ENCODE measurements around the gene PDGFA.

The PDGFA gene

DNA sequence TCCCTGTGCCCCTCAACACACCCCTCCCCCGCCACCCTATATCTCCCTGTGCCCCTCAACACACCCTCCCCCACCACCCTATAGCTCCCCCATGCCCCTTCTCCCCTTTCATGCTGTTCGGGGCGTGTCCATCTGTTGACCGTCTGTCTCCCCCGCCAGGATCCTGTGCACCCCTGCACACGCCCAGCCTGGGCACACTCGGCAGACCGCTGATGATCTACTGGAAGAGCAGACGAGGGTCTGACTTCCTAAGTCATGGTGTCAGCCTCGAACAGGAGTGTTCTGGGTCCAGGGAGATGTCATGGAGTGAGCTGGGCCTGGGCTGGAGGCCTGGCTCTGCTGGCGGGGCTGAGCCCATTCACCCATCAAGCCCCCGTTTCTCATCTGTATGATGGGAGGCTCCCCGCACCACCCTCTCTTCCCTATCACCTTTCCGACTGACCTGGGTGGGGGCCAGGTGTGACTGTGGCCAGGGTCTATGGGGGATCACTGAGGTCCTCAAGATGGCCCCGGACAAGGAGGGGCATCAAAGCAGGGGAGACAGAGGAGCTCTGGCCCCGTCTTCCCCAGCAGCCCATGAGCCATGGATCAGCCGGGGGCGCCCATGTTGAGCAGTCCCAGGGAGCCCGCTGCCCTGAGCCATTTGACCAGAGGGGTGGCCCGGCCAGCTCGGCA is 48.3 kb downstream of the PDGFA start:
- no peak for DNase-seq

DNA sequence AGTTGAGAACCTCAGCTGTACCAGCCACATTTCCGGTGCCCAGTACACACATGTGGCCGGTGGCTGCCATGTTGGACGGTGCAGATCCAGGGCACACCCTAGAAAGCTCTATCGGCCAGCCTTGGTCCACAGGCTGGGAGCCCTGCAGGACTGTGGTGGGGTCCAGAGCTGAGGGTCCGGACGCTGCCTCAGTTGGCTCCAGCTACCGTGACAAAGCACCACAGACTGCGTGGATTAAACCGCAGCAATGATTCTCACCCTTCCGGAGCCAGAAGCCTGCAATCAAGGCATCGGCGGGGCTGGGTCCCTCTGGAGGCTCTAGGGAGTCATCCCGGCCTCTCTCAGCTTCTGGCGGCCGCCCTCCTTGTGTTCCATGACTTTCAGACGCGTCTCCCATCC is 50.1 kb downstream of the PDGFA start:
- no peak for DNase-seq

DNA sequence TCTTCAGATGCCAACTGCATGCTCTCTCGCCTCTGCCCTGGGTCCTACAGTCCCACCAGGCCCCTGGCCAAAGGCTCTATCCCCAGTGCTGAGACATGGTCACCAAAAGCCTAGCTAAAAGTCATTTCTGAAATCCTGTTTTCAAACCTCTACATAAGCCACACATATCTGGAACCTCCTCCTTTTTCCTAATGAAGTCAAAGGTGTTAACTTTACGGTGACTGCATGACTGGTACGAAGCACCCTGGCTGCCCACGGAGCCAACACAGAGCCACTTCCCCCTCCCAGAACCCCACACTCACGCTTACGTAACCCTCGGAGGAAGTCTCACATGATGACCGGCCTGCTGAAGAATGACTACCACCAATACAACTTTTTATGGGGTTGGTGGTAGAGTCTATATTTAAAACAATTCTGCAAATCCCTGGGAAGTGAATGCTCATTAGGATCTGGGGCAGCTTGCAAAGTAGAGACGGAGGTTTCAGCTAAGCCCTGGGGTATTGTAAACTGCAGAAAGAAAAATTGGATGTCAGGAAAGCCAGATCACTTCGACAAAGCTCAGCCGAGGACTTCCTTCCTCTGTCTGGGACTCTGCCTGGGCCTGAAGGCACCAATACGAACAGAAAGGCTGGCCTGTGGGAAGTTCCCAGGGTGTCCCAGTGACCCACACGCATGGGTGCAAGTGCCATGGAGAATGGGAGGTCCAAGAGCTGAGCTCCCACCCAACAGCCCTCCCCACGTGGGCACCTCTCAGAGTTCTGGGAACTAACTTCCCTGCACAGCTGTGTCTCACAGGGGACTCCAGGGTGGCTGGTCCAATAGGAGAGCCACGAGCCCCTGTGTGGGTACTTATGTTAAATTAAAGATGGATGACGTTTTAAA is 50.7 kb downstream of the PDGFA start:
- no peak for DNase-seq

DNA sequence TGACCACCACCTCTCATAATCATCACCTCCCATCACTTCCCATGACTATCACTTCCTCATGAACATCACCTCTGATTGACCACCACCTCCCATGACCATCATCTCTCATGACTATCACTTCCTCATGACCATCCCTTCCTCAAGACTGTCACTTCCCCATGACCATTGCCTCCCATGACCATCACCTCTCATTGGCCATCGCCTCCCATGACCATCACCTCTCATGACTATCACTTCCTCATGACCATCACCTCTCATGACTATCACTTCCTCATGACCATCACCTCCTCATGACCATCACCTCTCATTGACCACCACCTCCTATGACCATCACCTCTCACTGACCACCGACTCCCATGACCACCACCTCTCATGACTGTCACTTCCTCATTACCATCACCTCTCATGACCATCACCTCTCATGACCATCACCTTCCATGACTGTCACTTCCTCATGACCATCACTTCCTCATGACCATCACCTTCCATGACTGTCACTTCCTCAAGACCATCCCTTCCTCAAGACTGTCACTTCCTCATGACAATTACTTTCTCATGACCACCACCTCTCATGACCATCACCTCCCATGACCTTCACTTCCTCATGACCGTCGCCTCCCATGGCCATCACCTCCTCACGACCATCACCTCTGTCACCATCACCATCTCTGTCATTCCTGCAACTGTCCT is 51.6 kb downstream of the PDGFA start:
- DNase-seq: no peak

DNA sequence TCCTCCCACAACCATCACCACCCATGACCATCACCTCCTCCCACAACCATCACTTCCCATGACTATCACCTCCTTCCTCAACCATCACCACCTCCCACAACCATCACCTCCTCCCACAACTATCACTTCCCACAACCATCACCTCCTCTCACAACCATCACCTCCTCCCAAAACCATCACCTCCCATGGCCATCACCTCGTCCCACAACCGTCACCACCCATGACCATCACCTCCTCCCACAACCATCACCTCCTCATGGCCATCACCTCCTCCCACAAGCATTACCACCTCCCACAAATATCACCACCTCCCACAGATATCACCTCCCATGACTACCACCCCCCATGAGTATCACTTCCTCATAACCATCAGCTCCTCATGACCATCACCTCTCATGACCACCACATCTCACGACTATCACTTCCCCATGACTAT is 52.2 kb downstream of the PDGFA start:
- no peak for DNase-seq

DNA sequence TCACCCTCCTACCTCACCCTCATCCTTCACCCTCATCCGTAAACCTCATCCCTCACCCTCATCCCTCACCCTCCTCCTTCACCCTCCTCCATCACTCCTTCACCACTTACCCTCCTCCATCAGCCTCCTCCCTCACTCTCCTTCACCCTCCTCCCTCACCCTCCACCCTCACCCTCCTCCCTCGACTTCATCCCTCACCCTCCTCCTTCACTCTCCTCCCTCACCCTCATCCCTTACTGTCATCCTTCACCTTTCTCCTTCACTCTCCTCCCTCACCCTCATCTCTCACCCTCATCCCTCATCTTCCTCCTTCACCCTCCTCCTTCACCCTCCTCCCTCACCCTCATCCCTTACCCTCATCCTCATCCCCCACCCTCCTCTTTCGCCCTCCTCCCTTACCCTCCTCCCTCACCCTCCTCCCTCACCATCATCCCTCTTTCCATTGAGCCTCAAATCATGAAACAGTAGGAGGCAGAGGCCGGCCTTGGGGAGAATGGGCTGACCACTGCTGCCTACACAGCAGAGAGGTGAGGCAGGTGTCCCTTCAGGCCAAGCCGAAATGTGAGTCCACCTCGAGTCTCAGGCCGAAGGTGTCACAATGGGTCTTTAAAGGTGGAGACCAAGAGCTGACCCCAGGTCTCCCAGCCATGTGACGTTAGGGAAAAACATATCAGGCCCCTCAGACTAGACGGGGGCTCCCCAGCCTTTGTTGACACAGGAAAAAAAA is 53.0 kb downstream of the PDGFA start:
- DNase-seq: no peak

DNA sequence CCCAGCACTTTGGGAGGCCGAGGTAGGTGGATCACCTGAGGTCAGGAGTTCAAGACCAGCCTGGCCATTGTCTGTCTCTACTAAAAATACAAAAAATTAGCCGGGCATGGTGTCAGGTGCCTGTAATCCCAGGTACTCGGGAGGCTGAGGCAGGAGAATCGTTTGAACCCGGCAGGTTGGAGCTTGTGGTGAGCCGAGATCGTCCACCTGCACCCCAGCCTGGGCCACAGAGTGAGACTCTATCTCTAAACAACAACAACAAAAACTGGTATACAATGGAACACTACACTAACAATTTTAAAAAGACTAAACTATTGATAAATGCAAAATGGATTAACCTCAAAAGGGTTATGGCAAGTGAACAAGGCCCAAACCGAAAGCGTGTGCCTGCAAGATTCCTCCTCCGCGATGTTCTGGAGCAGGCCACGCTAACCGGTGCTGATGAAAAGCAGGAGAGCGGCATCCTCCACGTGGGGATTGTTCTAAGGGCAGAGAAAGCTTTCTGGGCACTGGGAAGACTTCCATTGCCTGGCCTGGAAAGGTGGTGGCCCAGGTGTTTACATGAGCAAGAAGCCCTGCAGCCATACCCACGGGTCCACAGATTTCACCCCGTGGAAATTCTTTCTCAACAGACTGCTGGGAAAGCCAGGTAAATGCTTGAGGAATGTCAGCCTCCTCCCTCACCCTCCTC is 53.8 kb downstream of the PDGFA start:
- DNase-seq: no peak

DNA sequence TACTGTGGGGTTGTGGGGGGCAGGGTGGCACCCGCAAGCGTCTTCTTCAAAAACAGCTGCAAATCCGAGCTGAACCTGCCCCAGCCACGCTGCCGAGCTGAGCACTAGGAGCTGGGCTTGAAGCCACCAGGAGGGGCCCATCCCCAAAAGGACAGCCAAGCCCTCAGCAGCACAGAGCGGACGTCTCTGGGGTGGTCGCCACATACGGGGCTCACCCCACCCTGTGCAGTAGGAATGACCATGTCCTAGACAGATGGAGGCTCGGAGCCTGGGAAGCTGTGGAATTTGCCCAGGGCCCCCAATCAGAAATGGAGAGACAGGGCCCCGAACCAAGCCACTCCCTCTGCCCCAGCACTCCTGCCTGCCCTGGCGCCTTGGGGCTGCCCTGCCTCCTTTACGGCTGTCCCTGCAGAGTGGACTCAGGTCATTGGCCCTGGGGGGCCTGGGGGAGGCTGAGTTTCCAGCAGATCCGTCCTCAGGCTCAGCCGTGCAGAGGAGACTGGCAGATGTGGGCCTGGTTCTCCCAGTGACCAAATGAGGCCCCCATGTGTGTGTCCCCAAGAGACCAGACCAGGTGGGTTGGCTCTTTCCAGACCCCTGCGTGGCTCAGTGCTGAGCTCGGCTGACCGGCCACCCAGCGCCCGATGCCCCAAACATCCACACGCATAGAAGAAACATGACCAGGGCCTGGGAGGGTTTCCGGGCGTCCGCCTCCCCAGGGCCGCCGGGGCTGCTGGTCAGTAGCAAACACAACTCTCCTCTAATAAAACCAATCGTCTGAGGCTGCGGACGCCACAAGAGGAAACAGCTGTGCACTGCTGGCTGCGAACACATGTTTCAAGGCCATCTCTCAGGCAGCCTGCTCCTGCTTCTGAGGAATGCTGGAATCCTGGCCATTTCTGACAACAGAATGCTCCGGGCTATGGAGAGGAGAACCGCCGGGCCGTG is 54.9 kb downstream of the PDGFA start:
- no peak for DNase-seq

DNA sequence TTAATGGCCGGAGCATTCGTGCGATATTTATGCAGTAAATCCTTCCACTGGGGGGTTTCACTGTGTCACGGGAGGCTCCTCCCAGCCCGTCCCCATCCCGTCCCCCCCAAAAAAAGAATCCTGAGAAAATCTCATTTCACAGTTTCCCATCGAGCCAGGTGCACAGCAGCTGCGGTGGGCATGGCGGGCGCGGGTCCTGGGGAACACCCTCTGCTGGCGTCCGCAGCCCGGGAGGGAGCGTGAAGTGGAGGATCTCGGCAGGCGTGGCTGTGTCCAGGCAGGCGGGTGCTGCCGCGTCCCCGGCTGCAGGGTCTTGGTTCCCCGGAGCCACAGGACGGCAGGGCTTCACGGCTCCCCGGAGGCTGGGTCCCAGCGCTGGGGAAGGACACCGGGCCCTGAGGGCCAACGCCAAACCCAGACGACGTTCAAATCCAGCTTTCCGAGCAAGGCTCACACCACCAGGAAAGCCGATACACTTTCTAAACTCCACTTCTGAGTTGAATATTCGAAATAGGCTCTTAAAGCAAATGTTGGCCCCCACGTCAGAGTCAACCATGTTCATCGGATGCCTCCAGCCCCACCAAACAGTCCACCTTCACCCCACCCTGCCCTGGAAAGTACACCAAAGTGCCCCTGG is 55.7 kb downstream of the PDGFA start:
- no peak for DNase-seq

DNA sequence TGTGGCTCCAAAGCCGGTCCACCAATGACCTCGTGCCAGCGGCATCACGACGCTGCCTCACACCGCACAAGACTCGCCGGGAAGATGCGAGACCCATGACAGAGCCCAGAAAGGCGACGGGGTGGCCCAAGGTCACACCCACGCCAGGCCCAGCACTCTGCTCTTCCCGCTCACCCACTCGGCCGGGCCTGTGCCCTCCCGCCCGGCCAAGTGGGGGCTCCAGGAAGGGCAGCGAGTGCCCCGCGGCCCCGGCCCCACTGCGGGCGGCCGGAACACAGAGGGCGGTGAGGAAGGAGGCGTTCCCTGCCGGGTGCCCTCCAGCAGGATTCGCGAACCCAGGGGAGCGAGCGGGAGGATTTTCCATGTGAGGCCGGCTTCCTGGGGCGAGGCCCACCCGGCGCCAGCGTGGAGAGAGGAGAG is 56.3 kb downstream of the PDGFA start:
- DNase-seq: no peak

DNA sequence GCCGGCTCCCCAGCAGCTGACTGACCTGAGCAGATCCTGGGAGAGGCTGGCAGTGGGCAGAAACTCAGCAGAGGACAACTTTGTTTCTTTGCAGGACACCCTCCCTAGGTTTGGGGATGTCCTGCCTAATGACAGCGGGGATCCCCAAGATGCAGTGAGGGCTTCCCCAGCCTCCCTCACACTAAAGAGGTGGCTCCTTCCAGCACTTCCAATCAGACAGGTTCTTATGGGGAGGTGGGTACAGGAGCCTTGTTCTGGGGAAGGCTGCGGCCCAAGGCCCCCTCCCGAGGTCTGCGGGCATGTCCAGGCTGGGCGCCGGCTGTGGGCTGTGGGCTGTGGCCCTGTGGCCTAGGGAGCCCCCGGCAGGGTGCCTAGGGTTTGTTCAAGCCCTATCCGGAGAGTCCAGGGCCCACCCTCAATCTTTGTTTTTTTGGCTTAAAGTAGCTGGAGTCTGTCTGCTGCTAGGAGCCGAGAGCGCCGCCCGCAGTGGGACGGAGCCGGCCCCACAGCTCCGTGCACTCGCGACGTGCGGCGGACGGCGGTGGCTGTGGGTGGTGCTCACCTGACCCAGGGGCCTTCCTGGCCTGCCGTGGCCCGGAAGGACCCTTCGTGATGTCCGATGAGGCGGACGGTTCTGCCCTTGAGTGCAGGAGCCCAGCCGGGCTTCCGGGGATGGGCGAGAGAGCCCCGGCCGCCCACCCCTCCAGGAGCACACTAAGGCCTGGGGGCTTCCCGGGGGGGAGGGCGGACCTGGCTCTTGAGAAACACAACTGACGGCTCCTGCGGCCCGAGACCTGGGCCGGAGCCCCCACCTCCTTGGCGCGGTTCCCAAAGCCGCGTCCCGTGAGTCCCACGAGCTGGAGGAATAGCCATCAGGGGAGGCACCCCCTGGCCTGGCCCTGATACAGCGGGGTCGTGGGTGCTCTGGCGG is 57.2 kb downstream of the PDGFA start:
- no peak for DNase-seq

DNA sequence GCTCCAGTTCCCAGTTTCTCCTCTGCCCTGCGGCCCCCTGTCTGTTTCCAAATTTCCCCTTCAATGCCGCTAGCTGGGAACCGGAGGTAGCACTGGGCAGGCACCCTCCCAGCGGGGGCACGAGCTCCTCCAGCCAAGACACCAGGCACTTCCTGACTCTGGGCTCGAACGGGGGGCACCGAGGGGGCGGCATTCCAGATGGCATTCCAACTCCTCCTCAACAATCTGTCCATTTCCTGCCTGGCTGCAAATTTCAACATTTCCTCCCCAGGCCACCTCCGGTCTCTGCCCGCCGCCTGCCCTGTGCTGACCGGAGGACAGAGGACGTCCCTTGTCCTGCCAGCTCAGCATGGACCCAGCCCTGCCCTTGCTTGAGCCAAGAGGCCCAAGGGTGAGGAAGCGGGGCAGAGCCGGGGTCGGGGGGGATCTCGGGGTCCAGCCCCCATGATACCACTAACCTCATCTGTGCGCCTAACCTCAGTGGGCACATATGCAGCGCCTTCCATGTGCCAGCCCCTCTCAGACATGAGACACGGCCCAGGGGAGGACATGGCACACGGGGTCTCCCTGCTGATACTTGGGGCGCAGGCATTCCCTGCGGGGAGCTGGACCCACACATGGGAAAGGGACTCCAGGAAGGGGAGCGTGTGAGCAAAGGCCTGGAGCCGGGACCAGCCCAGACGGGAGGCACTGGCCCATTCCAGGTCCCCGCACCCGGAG is 58.0 kb downstream of the PDGFA start:
- no peak for DNase-seq

DNA sequence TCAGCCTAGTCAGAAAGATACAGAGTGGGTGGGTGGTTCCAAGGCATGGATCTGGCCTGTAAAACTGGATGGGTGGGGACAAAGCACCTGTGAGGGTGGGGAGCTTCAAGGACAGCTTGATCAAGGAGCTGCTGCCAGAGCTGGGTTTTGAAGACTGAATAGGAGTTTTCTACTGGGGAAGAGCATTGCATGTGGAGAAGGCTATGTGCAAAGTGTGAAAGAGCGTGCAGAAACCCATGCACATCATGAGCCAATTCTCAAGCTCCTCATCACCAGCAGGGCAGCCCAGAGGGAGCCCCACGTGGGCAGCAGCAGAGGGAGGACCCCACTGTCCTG is 58.6 kb downstream of the PDGFA start:
- DNase-seq: no peak

DNA sequence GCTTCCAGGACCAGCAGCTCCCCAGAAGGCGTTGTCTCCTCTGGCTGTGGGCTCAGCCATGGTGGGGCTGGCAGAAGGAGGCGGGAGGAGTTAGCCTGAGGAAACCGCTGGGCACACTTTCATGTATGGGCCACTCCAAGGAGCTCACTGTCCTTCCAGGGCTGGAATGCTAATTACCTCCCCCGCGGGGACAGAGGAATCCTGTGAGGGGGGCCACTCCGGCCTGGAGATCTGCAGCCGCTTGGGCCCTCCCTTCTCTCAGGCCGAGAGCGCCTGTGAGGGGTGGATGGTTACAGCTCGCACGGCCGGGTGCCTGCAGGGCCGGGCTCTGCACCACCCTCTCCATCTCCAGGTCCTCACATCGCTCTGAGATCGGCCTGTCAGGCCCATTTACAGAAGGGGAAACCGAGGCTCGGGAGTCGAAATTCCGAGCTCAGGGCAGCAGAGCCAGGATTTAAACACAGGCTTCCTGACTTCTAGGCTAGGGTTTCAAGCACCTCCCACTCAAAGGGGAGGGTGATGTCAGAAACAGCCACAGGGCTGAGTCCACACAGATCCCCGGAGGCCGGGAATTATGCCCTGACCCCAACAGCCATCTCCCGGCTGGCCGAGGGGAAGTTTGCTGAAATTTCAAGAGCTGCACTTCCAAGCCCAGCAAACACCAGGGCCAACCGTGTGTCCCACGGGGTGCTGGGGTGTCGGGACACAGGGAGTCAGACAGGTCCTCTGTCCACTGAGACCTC is 59.1 kb downstream of the PDGFA start:
- DNase-seq: no peak

DNA sequence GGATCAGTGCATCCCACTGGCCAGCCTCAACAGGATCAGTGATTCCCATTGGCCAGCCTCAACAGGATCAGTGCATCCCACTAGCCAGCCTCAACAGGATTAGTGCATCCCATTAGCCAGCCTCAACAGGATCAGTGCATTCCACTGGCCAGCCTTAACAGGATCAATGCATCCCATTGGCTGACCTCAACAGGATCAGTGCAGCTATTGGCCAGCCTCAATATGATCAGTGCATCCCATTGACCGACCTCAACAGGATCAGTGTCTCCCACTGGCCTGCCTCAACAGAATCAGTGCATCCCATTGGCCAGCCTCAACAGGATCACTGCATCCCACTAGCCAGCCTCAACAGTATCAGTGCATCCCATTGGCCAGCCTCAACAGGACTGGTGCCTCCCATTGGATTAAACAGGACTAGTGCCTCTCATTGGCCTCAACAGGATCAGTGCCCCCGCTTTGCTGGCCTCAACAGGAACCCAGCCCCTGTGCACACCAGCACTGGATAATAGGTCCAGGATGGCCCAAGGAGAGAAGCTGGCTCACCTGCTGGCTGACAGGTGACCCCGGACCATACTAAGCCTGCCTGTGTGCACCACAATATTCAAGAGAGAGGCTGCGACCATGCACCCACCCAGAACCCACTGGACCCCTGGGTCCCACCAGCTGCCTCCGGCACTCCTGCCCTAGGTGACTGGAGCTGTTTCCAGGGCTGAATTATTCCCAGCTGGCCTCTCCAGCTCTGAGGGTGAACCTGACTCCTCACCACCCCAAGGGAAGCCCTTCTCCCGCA is 59.9 kb downstream of the PDGFA start:
- no peak for DNase-seq

DNA sequence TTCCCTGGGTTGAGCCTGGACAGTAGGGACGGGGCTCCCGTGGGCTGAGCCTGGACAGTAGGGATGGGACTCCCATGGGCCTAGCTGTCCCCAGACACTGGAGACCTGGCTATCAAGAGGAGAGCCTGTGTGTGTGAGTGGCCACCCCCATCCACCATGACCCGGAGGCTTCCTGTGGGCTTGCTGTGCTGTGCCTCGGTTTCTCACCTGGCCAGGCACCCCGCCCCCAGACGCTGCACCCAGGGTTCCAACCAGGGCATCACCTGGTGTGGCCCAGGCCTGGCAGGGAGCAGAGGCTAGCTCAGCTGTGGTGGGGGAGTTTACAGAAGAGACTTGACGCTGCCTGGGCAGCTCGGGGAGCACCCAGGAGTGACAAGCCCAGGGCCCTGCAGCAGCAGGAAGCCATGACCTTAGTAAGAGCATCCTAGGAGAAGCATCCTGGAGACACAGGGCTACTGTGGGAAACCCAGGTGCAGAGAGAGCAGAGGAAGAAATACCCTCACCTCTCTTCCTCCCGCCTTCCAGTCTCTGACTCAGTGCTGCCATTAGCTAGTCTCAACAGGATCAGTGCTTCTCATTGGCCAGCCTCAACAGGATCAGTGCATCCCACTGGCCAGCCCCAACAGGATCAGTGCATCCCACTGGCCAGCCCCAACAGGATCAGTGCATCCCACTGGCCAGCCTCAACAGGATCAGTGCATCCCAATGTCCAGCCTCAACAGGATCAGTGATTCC is 61.0 kb downstream of the PDGFA start:
- DNase-seq: no peak
